ENCODE data around the gene C18orf32. TPM values are rescaled to one million over a fixed set of nuclear protein-coding genes. Genes with fewer than 3 reads are reported as not detected.

Gene C18orf32
- polyA plus RNA-seq, 1 experiment: 47.6 TPM

- TF ChIP-seq, protein P1, sequence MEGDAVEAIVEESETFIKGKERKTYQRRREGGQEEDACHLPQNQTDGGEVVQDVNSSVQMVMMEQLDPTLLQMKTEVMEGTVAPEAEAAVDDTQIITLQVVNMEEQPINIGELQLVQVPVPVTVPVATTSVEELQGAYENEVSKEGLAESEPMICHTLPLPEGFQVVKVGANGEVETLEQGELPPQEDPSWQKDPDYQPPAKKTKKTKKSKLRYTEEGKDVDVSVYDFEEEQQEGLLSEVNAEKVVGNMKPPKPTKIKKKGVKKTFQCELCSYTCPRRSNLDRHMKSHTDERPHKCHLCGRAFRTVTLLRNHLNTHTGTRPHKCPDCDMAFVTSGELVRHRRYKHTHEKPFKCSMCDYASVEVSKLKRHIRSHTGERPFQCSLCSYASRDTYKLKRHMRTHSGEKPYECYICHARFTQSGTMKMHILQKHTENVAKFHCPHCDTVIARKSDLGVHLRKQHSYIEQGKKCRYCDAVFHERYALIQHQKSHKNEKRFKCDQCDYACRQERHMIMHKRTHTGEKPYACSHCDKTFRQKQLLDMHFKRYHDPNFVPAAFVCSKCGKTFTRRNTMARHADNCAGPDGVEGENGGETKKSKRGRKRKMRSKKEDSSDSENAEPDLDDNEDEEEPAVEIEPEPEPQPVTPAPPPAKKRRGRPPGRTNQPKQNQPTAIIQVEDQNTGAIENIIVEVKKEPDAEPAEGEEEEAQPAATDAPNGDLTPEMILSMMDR (IDR thresholded peaks at IDR 0.05; ENCODE audit: low read depth, low read length): no peak
- H3K4me3 ChIP-seq (ENCODE audit: low read depth, low read length): no peak overlapping the region
- H3K27ac ChIP-seq (ENCODE audit: low read depth, low read length): no peak overlapping the region
- CTCF ChIA-PET: no interaction called here
- no peak for DNase-seq (ENCODE audit: low read depth, low spot score)
- H3K27me3 ChIP-seq (ENCODE audit: control insufficient read depth, insufficient read depth, low read length): peaks cover 6% of the 10 kb centered on the region
- no peaks in the 10 kb centered on the region for H3K9me3 ChIP-seq (ENCODE audit: control insufficient read depth, insufficient read depth, low read length)
- POLR2A ChIA-PET: no interaction called here
Measured at GRCh38 chr18:49472459-49472858, 14.6 kb downstream of the C18orf32 start.

- ChIA-PET CTCF (no interaction called here), POLR2A (no interaction called here)
- Histone ChIP-seq H3K27ac (ENCODE audit: low read depth, low read length) (no peak overlapping the region), H3K27me3 (ENCODE audit: control insufficient read depth, insufficient read depth, low read length) (peaks cover 6% of the 10 kb centered on the region), H3K4me3 (ENCODE audit: low read depth, low read length) (no peak overlapping the region), H3K9me3 (ENCODE audit: control insufficient read depth, insufficient read depth, low read length) (no peaks in the 10 kb centered on the region)
- TF ChIP-seq, protein P1 (IDR thresholded peaks at IDR 0.05; ENCODE audit: low read depth, low read length): no peak
- DNase-seq (ENCODE audit: low read depth, low spot score): no peak
Measured at GRCh38 chr18:49471532-49471931, 15.5 kb downstream of the C18orf32 start.

DNA sequence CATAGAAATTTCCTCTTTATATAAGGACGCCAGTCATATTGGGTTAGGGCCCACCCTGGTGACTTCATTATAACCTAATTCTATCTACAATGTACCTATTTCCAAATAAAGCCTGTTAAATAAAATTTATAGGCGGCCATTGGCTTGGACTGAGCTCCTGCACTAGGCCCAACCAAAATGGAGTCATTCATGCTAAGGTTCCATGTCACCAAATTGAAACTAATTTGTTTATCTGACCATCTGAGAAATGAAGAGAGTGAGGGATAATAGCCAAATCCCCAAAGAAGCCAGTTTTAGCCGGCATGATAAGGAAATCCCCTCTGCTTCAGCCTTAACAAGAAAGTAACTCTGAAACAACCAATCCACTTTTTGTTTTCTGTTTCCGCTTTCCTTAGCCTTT, 19.4 kb downstream of the C18orf32 start:
- no peak overlapping the region for H3K4me3 ChIP-seq (ENCODE audit: low read depth, low read length)
- ChIA-PET CTCF (interaction anchor here (0.5 kb wide), 1 partner anchor 19 kb away, joined by 4 read pairs; no protein-coding TSS in a partner anchor), POLR2A (no interaction called here)
- TF ChIP-seq, protein P1 (IDR thresholded peaks at IDR 0.05; ENCODE audit: low read depth, low read length): no peak
- no peaks in the 10 kb centered on the region for H3K9me3 ChIP-seq (ENCODE audit: control insufficient read depth, insufficient read depth, low read length)
- H3K27me3 ChIP-seq (ENCODE audit: control insufficient read depth, insufficient read depth, low read length): peaks cover 6% of the 10 kb centered on the region
- H3K27ac ChIP-seq (ENCODE audit: low read depth, low read length): no peak overlapping the region
- DNase-seq (ENCODE audit: low read depth, low spot score): no peak

GRCh38 chr18:49467019-49467563, 19.9 kb downstream of the C18orf32 start:
- ChIA-PET CTCF (interaction anchor here (0.5 kb wide), 1 partner anchor 19 kb away, joined by 4 read pairs; no protein-coding TSS in a partner anchor), POLR2A (no interaction called here)
- H3K9me3 ChIP-seq (ENCODE audit: control insufficient read depth, insufficient read depth, low read length): no peaks in the 10 kb centered on the region
- no peak overlapping the region for H3K27ac ChIP-seq (ENCODE audit: low read depth, low read length)
- H3K27me3 ChIP-seq (ENCODE audit: control insufficient read depth, insufficient read depth, low read length): peaks cover 6% of the 10 kb centered on the region
- TF ChIP-seq, protein P1 (IDR thresholded peaks at IDR 0.05; ENCODE audit: low read depth, low read length): no peak
- DNase-seq (ENCODE audit: low read depth, low spot score): no peak
- H3K4me3 ChIP-seq (ENCODE audit: low read depth, low read length): no peak overlapping the region

GRCh38 chr18:49464718-49465598, 22.1 kb downstream of the C18orf32 start:
- TF ChIP-seq, protein P1 (IDR thresholded peaks at IDR 0.05; ENCODE audit: low read depth, low read length): no peak
- no peak overlapping the region for H3K4me3 ChIP-seq (ENCODE audit: low read depth, low read length)
- ChIA-PET CTCF (interaction anchor here (0.6 to 1.0 kb wide), 2 partner anchors 21 to 393 kb away, joined by 3 to 4 read pairs; no protein-coding TSS in a partner anchor), POLR2A (interaction anchor here (0.7 to 0.9 kb wide), 2 partner anchors 18 to 349 kb away, joined by 3 to 4 read pairs; no protein-coding TSS in a partner anchor)
- no peak for DNase-seq (ENCODE audit: low read depth, low spot score)
- no peak overlapping the region for H3K27ac ChIP-seq (ENCODE audit: low read depth, low read length)
- H3K9me3 ChIP-seq (ENCODE audit: control insufficient read depth, insufficient read depth, low read length): no peaks in the 10 kb centered on the region
- peaks cover 2% of the 10 kb centered on the region for H3K27me3 ChIP-seq (ENCODE audit: control insufficient read depth, insufficient read depth, low read length)

All from AG04450 (cell line).